ENCODE results near the gene CD34. TPM values are rescaled to one million over a fixed set of nuclear protein-coding genes. Genes with fewer than 3 reads are reported as not detected.

Gene CD34
- total RNA-seq, 1 experiment from 2014 or later = not detected

DNA sequence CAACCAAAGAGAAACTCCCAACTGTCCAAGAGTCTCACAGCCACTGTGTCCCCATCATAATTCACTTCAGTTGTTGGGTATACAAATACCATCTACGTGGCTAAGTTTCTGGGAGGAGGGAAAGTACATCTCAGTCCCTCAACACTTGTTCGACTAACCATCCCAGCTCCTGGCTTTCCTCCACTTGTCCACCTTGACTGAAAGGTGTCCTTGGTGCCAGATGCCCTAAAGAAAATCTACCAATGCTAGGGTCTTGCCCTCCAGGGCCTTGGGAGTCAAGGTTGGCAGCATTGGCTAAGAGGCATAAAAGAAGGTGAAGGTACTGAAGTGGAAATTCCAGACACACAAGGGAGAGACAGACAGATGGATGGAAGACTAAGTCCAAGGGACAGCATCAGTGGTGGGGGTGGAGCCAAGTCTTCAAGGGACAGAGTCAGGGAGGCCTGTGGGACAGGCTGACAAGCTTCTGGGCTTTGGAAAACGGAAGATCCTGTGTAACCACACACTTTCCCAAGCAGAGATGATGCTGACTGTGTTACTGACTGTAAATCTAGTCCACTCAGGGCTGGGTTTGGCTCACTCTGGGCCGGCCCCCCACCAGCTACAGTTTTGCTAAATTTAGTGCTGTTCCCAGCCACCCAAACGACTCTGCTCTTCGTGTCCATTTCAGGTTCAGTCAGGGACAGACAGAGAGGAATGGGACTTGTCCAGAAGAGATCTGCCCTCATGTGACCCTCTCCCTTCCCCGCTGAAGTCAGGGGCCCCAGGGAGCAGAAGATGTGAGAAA is 60.1 kb downstream of the CD34 start:
- Histone ChIP-seq H3K27me3 (ENCODE audit: low read length) (no peaks in the 10 kb centered on the region), H3K27ac (ENCODE audit: low read length) (no peak overlapping the region), H3K36me3 (ENCODE audit: low read depth, low read length) (0 out of 2 replicates have a peak, but pooled peaks cover 9% of the 10 kb centered on the region), H3K4me2 (ENCODE audit: low read length) (no peak overlapping the region), H3K79me2 (ENCODE audit: low read length) (peaks cover 69% of the 10 kb centered on the region), H3K4me3 (ENCODE audit: low read length) (no peak overlapping the region), H3K9me3 (ENCODE audit: low read length) (no peaks in the 10 kb centered on the region), H3F3A (ENCODE audit: low read length, unreplicated experiment) (peaks cover 17% of the 10 kb centered on the region), H3K9ac (ENCODE audit: low read length) (no peak overlapping the region), H3K4me1 (ENCODE audit: insufficient read depth, low read length) (peaks cover 40% of the 10 kb centered on the region), H2AFZ (ENCODE audit: low read length) (no peak overlapping the region), H3K9me2 (replicated peaks; ENCODE audit: low read length) (no peaks in the 10 kb centered on the region), H4K20me1 (ENCODE audit: low read length) (no peaks in the 10 kb centered on the region)
- ChIA-PET CTCF (no interaction called here), POLR2A (ENCODE audit: unreplicated experiment) (no interaction called here)
- intact Hi-C loops (cut with micrococcal nuclease) = no loop called here
- BruUV-seq (replicated peaks) = no TSS peak
- DNase-seq = no peak
- TF ChIP-seq, protein P1, sequence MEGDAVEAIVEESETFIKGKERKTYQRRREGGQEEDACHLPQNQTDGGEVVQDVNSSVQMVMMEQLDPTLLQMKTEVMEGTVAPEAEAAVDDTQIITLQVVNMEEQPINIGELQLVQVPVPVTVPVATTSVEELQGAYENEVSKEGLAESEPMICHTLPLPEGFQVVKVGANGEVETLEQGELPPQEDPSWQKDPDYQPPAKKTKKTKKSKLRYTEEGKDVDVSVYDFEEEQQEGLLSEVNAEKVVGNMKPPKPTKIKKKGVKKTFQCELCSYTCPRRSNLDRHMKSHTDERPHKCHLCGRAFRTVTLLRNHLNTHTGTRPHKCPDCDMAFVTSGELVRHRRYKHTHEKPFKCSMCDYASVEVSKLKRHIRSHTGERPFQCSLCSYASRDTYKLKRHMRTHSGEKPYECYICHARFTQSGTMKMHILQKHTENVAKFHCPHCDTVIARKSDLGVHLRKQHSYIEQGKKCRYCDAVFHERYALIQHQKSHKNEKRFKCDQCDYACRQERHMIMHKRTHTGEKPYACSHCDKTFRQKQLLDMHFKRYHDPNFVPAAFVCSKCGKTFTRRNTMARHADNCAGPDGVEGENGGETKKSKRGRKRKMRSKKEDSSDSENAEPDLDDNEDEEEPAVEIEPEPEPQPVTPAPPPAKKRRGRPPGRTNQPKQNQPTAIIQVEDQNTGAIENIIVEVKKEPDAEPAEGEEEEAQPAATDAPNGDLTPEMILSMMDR (conservative IDR thresholded peaks at IDR 0.05; ENCODE audit: low read depth, low read length) = no peak
- TF ChIP-seq EZH2 (IDR thresholded peaks at IDR 0.05; ENCODE audit: low read length, unreplicated experiment) (no peak), EZH2phosphoT487 (IDR thresholded peaks at IDR 0.05; ENCODE audit: borderline replicate concordance, low read length) (no peak)
- no peak for ATAC-seq

DNA sequence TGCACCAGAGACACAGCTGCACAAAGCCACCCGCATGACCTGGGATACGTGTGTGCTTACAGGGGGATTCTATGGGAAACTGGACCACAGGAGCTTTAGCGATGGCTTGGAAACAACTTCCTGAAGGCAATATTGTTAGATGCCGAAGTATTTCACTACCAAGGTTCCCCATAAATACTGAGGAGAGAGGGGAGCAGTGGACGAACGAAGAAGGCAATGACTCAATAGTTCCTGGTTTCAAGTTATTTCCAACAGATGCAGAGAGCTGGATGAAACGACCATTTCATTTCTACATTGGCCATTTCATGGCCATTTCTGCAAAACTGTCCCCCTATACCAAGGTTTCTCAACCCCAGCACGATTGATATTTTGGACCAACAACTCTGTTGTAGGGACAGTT is 61.3 kb downstream of the CD34 start:
- peaks cover 71% of the 10 kb centered on the region for H3K79me2 ChIP-seq (ENCODE audit: low read length)
- POLR2A ChIA-PET (ENCODE audit: unreplicated experiment) = no interaction called here

More for the DNA sequence above, 61.3 kb downstream of the CD34 start:
- Histone ChIP-seq H3K4me3 (ENCODE audit: low read length) (no peak overlapping the region), H3K27ac (ENCODE audit: low read length) (peak overlapping the region; percentile 95), H3K9me3 (ENCODE audit: low read length) (no peaks in the 10 kb centered on the region), H3K4me2 (ENCODE audit: low read length) (no peak overlapping the region), H3K9me2 (replicated peaks; ENCODE audit: low read length) (no peaks in the 10 kb centered on the region), H3K9ac (ENCODE audit: low read length) (no peak overlapping the region), H3K27me3 (ENCODE audit: low read length) (no peaks in the 10 kb centered on the region), H2AFZ (ENCODE audit: low read length) (no peak overlapping the region), H3K36me3 (ENCODE audit: low read depth, low read length) (0 out of 2 replicates have a peak, but pooled peaks cover 9% of the 10 kb centered on the region), H3F3A (ENCODE audit: low read length, unreplicated experiment) (peaks cover 17% of the 10 kb centered on the region), H4K20me1 (ENCODE audit: low read length) (no peaks in the 10 kb centered on the region), H3K4me1 (ENCODE audit: insufficient read depth, low read length) (peaks cover 40% of the 10 kb centered on the region)
- intact Hi-C loops (cut with micrococcal nuclease) = no loop called here
- BruUV-seq (replicated peaks) = no TSS peak
- no peak for DNase-seq
- TF ChIP-seq EZH2phosphoT487 (IDR thresholded peaks at IDR 0.05; ENCODE audit: borderline replicate concordance, low read length) (no peak), EZH2 (IDR thresholded peaks at IDR 0.05; ENCODE audit: low read length, unreplicated experiment) (no peak)
- TF ChIP-seq, protein P1 (conservative IDR thresholded peaks at IDR 0.05; ENCODE audit: low read depth, low read length) = no peak
- CTCF ChIA-PET = interaction anchor here (0.7 kb wide), 1 partner anchor 15 kb away, joined by 3 read pairs; no protein-coding TSS in a partner anchor
- no peak for ATAC-seq
